HEK293 (cell line): ENCODE results near the gene DVL3.
A peak's percentile ranks its signal among the peaks of the same experiment; 100 is the strongest.

Source experiments
- ZNF146 ChIP-seq: fragments of 450-650 bp; formaldehyde crosslinking; IDR thresholded peaks from 2 replicates; pipeline ENCODE4 v1.5.1; 2016; ENCODE audit warnings: missing biosample characterization, missing genetic modification characterization
- ZNF324 ChIP-seq: fragments of 450-650 bp; formaldehyde crosslinking; IDR thresholded peaks from 2 replicates; pipeline ENCODE4 v1.5.1; 2016; ENCODE audit warnings: missing biosample characterization, missing genetic modification characterization

GRCh38 chr3:184135149-184135910 lies 19.8 kb upstream of the DVL3 start, which contains the start of gene EIF2B5:
- no peak for TF ChIP-seq ZNF146
- 0 out of 2 replicates have a peak, but pooled peaks have one; percentile 65 for TF ChIP-seq ZNF324 (tag by site-specific recombination)
